Measurements from ENCODE around the gene ZFYVE9.

DNA sequence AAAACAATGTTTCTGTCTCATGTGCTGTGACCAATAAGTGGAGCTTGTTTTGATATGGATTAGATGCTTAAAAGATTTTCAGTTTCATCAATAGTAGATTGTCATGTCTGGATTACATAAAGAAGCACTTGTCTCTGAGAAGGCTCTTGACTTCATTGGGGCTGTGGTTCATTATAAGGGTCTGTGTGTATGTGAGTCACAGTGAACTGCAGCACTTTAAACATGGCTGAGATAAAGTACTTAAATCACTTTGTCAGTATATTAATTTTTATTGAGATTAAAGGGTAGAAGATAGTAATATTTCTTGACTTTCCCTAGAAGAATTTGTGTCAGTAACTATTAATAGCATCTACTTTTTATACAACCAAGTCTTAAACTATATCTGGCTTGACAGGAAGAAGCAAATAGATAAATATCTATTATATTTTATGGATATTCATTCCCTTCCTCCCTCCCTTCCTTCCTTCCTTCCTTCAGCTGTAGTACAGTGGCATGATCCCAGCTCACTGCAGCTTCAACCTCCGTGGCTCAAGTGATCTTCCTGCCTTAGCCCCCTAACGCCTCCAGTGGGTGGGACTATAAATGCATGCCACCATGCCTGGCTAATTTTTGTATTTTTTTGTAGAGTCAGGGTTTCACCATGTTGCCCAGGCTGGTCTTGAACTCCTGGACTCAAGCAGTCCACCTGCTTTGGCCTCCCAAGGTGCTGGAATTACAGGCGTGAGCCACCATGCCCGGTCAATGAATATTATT, 48.8 kb downstream of the ZFYVE9 start:
- no peak for TF ChIP-seq OSR1 (CRISPR knock-in tag; IDR thresholded peaks at IDR 0.05)
- TF ChIP-seq ZNF565 (CRISPR knock-in tag; conservative IDR thresholded peaks at IDR 0.05; ENCODE audit: low read depth) = no peak
- no peak for TF ChIP-seq ZFP30 (CRISPR knock-in tag; IDR thresholded peaks at IDR 0.05)
- TF ChIP-seq TSHZ2 (CRISPR knock-in tag; IDR thresholded peaks at IDR 0.05) = no peak
- no peak for TF ChIP-seq RARB (CRISPR knock-in tag; IDR thresholded peaks at IDR 0.05)
- no peak for TF ChIP-seq CSDC2 (CRISPR knock-in tag; IDR thresholded peaks at IDR 0.05)
- no peak for TF ChIP-seq TOX (CRISPR knock-in tag; IDR thresholded peaks at IDR 0.05; ENCODE audit: borderline replicate concordance)
- no peak for TF ChIP-seq ZNF8 (CRISPR knock-in tag; IDR thresholded peaks at IDR 0.05)
- TF ChIP-seq ESRRG (CRISPR knock-in tag; IDR thresholded peaks at IDR 0.05) = no peak
- no peak for TF ChIP-seq ZFP3 (CRISPR knock-in tag; IDR thresholded peaks at IDR 0.05)
- TF ChIP-seq ISL1 (CRISPR knock-in tag; IDR thresholded peaks at IDR 0.05) = peak; percentile 88
